Measurements from ENCODE around the gene PRPSAP2.

PRPSAP2 gene

GRCh38 chr17:18896146-18896545 lies 38.2 kb downstream of the PRPSAP2 start:
- DNase-seq (ENCODE audit: low read depth): no peak
- TF ChIP-seq, protein P1, sequence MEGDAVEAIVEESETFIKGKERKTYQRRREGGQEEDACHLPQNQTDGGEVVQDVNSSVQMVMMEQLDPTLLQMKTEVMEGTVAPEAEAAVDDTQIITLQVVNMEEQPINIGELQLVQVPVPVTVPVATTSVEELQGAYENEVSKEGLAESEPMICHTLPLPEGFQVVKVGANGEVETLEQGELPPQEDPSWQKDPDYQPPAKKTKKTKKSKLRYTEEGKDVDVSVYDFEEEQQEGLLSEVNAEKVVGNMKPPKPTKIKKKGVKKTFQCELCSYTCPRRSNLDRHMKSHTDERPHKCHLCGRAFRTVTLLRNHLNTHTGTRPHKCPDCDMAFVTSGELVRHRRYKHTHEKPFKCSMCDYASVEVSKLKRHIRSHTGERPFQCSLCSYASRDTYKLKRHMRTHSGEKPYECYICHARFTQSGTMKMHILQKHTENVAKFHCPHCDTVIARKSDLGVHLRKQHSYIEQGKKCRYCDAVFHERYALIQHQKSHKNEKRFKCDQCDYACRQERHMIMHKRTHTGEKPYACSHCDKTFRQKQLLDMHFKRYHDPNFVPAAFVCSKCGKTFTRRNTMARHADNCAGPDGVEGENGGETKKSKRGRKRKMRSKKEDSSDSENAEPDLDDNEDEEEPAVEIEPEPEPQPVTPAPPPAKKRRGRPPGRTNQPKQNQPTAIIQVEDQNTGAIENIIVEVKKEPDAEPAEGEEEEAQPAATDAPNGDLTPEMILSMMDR (IDR thresholded peaks at IDR 0.05; ENCODE audit: low read depth, low read length, missing control alignments): no peak
- no peak overlapping the region for H3K4me3 ChIP-seq (ENCODE audit: low read depth, low read length)

DNA sequence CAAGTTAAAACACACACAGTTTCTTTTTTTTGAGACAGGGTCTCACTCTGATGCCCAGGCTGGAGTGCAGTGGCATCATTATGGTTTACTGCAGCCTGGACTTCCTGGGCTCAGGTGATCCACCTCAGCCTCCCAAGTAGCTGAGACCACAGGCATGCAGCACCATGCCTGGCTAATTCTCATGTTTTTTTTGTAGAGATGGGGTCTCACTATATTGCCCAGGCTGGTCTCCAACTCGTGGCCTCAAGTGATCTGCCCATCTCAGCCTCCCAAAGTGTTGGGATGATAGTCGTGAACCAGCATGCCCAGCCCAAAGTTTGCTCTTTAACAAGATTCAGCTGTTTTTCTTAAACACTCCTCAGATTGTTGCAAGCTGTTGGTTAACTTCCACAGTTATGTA lies 39.0 kb downstream of the PRPSAP2 start:
- no peak overlapping the region for H3K4me3 ChIP-seq (ENCODE audit: low read depth, low read length)
- TF ChIP-seq, protein P1 (IDR thresholded peaks at IDR 0.05; ENCODE audit: low read depth, low read length, missing control alignments): no peak
- DNase-seq (ENCODE audit: low read depth): no peak

- DNase-seq (ENCODE audit: low read depth): no peak
- H3K4me3 ChIP-seq (ENCODE audit: low read depth, low read length): no peak overlapping the region
- TF ChIP-seq, protein P1 (IDR thresholded peaks at IDR 0.05; ENCODE audit: low read depth, low read length, missing control alignments): no peak
These were observed 46.6 kb downstream of the PRPSAP2 start for GRCh38 chr17:18904482-18904881.

DNA sequence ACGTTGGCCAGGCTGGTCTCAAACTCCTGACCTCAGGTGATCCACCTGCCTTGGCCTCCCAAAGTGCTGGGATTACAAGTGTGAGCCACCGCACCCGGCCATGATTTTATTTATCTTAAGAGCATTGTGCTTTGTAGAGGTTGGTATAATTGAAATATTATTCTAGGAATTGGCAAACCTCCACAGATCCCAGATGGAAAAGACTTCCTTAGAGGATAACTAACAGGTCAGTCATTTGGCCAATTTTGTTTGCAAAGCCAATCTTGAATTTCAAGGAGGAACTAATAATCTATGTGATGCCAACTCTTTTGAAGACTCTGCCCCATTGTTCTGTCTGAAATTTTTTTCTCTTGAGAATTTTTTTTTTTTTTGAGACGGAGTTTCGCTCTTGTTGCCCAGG lies 47.3 kb downstream of the PRPSAP2 start:
- no peak overlapping the region for H3K4me3 ChIP-seq (ENCODE audit: low read depth, low read length)
- no peak for DNase-seq (ENCODE audit: low read depth)
- TF ChIP-seq, protein P1 (IDR thresholded peaks at IDR 0.05; ENCODE audit: low read depth, low read length, missing control alignments): no peak

DNA sequence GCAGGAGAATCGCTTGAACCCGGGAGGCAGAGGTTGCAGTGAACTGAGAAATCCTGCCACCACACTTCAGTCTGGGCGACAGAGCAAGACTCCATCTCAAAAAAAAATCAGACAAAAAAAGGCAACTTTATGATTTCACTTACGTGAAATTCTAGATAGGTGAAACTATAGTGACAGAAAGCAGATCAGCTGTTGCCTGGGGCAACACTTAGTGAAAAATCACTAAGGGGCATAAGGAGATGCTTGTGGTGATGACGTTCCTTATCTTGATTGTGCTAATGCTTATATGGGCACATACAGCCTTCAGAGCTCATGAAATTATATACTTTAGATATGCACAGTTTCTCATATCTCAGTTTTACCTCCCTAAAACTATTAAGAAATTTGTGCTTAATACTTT lies 52.4 kb downstream of the PRPSAP2 start:
- H3K4me3 ChIP-seq (ENCODE audit: low read depth, low read length): no peak overlapping the region
- TF ChIP-seq, protein P1 (IDR thresholded peaks at IDR 0.05; ENCODE audit: low read depth, low read length, missing control alignments): no peak
- no peak for DNase-seq (ENCODE audit: low read depth)

DNA sequence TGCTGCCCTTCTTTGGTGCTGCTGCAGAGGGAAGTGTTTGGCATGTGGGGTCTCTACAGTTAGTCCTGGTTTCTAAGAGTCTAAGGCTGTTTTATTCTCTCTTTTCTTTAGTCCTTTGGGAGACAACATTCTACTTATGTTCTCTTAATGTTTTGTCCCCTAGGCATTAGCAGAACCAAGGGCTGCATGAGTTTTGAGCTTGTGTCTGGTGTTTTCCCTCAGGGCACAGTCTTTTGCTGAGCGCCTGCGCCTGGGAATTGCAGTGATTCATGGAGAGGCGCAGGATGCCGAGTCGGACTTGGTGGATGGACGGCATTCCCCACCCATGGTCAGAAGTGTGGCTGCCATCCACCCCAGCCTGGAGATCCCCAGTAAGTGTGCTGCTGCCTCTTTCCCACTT lies 53.0 kb downstream of the PRPSAP2 start:
- TF ChIP-seq, protein P1 (IDR thresholded peaks at IDR 0.05; ENCODE audit: low read depth, low read length, missing control alignments): no peak
- H3K4me3 ChIP-seq (ENCODE audit: low read depth, low read length): no peak overlapping the region
- no peak for DNase-seq (ENCODE audit: low read depth)

GRCh38 chr17:18916816-18917500 lies 59.0 kb downstream of the PRPSAP2 start:
- TF ChIP-seq, protein P1 (IDR thresholded peaks at IDR 0.05; ENCODE audit: low read depth, low read length, missing control alignments): no peak
- no peak overlapping the region for H3K4me3 ChIP-seq (ENCODE audit: low read depth, low read length)
- no peak for DNase-seq (ENCODE audit: low read depth)

All from GM12864 (cell line).